Measurements from ENCODE around the gene UHRF2. TPM values are rescaled to one million over a fixed set of nuclear protein-coding genes. Genes with fewer than 3 reads are reported as not detected.

UHRF2 gene
- total RNA-seq, 1 donor from 2014 or later = 31.9 TPM

DNA sequence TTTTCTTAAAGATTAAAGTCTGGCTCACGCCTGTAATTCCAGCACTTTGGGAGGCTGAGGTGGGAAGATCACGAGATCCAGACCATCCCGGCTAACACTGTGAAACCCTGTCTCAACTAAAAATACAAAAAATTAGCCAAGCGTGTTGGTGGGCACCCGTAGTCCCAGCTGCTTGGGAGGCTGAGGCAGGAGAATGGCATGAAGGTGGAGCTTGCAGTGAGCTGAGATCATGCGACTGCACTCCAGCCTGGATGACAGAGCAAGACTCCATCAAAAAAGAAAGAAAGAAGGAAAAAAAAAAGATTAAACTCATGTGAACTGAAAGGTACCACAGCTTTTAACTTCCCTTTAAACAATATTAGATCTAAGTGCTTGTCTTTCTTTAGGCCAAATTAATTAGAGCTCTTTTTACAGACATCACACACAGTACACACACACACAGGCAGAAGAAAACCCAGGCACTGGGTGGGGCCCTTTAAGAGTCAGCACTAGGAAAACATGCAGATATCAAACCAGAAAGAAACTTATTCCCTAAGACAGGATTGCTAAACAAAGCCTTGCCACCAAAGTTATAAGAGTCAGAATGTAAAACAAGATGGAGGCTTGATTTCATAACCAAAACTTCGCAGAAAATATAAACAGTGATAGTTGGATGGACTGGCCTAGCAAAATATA lies 29.3 kb upstream of the UHRF2 start:
- H3K36me3 ChIP-seq (ENCODE audit: control insufficient read depth, insufficient read depth, low read length) = no peaks in the 10 kb centered on the region
- H3K27me3 ChIP-seq (ENCODE audit: control insufficient read depth, insufficient read depth, low read length) = no peaks in the 10 kb centered on the region
- TF ChIP-seq, protein P1, sequence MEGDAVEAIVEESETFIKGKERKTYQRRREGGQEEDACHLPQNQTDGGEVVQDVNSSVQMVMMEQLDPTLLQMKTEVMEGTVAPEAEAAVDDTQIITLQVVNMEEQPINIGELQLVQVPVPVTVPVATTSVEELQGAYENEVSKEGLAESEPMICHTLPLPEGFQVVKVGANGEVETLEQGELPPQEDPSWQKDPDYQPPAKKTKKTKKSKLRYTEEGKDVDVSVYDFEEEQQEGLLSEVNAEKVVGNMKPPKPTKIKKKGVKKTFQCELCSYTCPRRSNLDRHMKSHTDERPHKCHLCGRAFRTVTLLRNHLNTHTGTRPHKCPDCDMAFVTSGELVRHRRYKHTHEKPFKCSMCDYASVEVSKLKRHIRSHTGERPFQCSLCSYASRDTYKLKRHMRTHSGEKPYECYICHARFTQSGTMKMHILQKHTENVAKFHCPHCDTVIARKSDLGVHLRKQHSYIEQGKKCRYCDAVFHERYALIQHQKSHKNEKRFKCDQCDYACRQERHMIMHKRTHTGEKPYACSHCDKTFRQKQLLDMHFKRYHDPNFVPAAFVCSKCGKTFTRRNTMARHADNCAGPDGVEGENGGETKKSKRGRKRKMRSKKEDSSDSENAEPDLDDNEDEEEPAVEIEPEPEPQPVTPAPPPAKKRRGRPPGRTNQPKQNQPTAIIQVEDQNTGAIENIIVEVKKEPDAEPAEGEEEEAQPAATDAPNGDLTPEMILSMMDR (IDR thresholded peaks at IDR 0.05; ENCODE audit: insufficient read depth, low read length, poor library complexity, severe bottlenecking) = no peak
- DNase-seq (ENCODE audit: low read depth) = peak; percentile 43
- H3K4me3 ChIP-seq (ENCODE audit: low read depth, low read length) = no peak overlapping the region

DNA sequence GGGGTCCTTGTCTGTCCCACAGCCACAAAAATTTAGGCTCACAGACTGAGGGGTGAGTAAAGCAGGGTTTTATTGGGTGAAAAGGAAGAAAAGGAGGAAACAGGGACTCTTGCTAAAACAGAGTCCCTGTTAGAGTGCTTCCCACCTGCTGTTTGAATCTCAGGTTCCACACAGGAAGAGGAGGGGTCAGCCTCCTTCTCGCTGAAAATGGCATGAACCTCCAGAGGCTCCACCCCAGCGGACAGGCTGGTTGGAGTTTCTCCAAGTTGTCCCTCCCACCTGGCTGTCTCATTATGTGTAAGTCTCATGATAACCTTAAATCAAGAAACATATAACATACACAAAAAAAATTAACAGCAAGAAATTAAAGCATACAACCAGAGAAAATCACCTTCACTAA lies 28.3 kb upstream of the UHRF2 start:
- no peak for DNase-seq (ENCODE audit: low read depth)
- no peaks in the 10 kb centered on the region for H3K36me3 ChIP-seq (ENCODE audit: control insufficient read depth, insufficient read depth, low read length)

DNA sequence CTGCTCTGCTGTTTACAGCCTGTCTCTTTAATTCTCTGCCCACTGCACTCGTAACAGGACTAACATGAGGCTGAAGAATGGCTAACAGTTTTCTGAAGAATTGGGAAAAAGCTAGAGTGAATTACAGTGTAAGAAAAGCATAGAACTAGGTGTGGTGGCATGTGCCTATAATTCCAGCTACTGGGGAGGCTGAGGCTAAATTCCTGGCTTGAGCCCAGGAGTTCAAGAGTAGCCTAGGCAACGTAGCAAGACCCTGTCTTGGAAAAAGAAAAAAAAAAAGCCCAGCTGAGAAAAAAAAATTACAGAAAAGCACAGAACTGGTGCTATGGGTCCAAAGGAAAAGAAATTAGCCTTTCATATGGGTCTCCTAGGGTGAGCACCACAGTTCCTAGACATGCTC lies 13.9 kb upstream of the UHRF2 start:
- no peaks in the 10 kb centered on the region for H3K27me3 ChIP-seq (ENCODE audit: control insufficient read depth, insufficient read depth, low read length)
- no peaks in the 10 kb centered on the region for H3K36me3 ChIP-seq (ENCODE audit: control insufficient read depth, insufficient read depth, low read length)
- no peak overlapping the region for H3K4me3 ChIP-seq (ENCODE audit: low read depth, low read length)
- DNase-seq (ENCODE audit: low read depth) = no peak
- TF ChIP-seq, protein P1 (IDR thresholded peaks at IDR 0.05; ENCODE audit: insufficient read depth, low read length, poor library complexity, severe bottlenecking) = no peak

More for the DNA sequence above, 28.3 kb upstream of the UHRF2 start:
- no peak overlapping the region for H3K4me3 ChIP-seq (ENCODE audit: low read depth, low read length)
- no peaks in the 10 kb centered on the region for H3K27me3 ChIP-seq (ENCODE audit: control insufficient read depth, insufficient read depth, low read length)
- TF ChIP-seq, protein P1 (IDR thresholded peaks at IDR 0.05; ENCODE audit: insufficient read depth, low read length, poor library complexity, severe bottlenecking) = no peak

DNA sequence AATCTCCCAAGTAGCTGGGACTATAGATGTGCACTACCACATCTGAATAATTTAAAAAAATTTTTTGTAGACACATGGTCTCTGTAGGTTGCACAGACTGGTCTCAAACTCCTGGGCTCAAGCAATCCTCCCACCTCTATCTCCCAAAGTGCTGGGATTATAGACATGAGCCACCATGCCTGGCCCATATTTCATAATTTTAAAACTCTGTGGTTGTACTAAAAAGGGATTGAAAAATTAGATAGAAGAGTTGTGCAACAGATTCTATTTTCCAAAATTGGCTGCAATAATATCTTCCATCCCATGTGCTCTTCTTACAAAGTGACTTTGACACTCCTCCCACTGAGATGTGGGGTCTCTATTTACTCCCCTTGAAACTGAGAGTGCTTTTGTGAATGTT lies 7.6 kb upstream of the UHRF2 start:
- TF ChIP-seq, protein P1 (IDR thresholded peaks at IDR 0.05; ENCODE audit: insufficient read depth, low read length, poor library complexity, severe bottlenecking) = no peak
- DNase-seq (ENCODE audit: low read depth) = no peak
- H3K4me3 ChIP-seq (ENCODE audit: low read depth, low read length) = no peak overlapping the region
- no peaks in the 10 kb centered on the region for H3K36me3 ChIP-seq (ENCODE audit: control insufficient read depth, insufficient read depth, low read length)
- no peaks in the 10 kb centered on the region for H3K27me3 ChIP-seq (ENCODE audit: control insufficient read depth, insufficient read depth, low read length)

DNA sequence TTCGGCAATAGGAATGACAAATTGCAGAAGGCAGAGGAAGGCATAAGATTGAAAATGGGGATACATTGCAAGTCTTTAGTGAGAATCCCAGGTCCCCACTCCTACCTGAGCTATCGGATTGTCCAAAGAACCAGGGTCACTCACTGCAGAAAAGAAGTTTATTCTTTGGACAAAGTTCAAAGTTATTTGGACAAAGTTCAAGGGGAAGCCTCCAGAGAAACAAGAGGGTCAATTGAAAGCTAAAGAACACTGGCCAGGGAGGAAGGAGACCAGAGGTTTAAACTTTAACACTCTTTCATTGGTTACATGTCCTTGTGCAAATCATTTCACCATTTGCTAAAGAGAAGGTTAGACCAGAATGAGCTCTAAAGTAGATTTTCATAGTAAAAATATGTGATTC lies 5.2 kb upstream of the UHRF2 start:
- Histone ChIP-seq H3K4me3 (ENCODE audit: low read depth, low read length) (no peak overlapping the region), H3K27me3 (ENCODE audit: control insufficient read depth, insufficient read depth, low read length) (no peaks in the 10 kb centered on the region), H3K36me3 (ENCODE audit: control insufficient read depth, insufficient read depth, low read length) (no peaks in the 10 kb centered on the region)
- TF ChIP-seq, protein P1 (IDR thresholded peaks at IDR 0.05; ENCODE audit: insufficient read depth, low read length, poor library complexity, severe bottlenecking) = no peak
- DNase-seq (ENCODE audit: low read depth) = no peak

DNA sequence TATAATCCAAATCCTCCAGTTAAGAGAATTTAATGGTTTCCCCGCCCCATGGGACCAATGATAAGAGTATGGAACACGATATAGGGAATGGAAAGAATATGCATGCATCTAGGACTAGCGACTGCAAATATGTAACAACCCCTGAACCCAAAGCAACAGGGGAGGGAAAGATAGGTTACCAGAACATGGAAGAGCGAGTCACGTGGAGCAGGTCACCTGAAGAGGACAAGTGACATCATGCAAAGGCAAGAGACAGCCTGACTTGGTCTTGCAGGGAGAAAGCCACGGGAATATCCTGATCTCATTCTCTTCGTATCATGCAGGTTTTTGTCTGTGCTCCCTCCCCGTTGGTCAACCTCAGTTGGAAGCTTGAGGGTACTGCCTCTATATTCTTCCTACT lies 4.7 kb upstream of the UHRF2 start:
- Histone ChIP-seq H3K27me3 (ENCODE audit: control insufficient read depth, insufficient read depth, low read length) (no peaks in the 10 kb centered on the region), H3K4me3 (ENCODE audit: low read depth, low read length) (no peak overlapping the region), H3K36me3 (ENCODE audit: control insufficient read depth, insufficient read depth, low read length) (no peaks in the 10 kb centered on the region)
- no peak for DNase-seq (ENCODE audit: low read depth)
- TF ChIP-seq, protein P1 (IDR thresholded peaks at IDR 0.05; ENCODE audit: insufficient read depth, low read length, poor library complexity, severe bottlenecking) = no peak

Measured in kidney epithelial cell (primary cell).